Activated T-helper 9 cell treated with anti-CD3 and anti-CD28 coated beads, Interleukin-2, amount 50 U/mL, for 16 hours (primary cell): Measurements from ENCODE around the gene RAD50.
"Not testable (repeated sequence)": the region's sequence is repeated elsewhere in the genome, so short reads cannot be mapped to it uniquely, and the experiment has no call there.

Experiments
- DNase-seq: peaks from one replicate; pipeline ENCODE4 v3.0.0-alpha.2; 2020; ENCODE audit warnings: low read depth

Gene RAD50

GRCh38 chr5:132677191-132677590 lies 120.4 kb downstream of the RAD50 start:
- no peak for DNase-seq

- DNase-seq, result no peak
Observed at GRCh38 chr5:132677682-132678400, 121.1 kb downstream of the RAD50 start.

- DNase-seq, result no peak
Observed at GRCh38 chr5:132678735-132679134, 122.0 kb downstream of the RAD50 start.

- DNase-seq, result no peak
Observed at GRCh38 chr5:132679166-132679565, 122.4 kb downstream of the RAD50 start.

GRCh38 chr5:132679717-132680380 lies 123.1 kb downstream of the RAD50 start:
- DNase-seq, result no peak

GRCh38 chr5:132680780-132681475 lies 124.2 kb downstream of the RAD50 start:
- no peak for DNase-seq

- DNase-seq, result no peak
Observed at GRCh38 chr5:132681476-132681831, 124.7 kb downstream of the RAD50 start.

GRCh38 chr5:132681983-132682382 lies 125.2 kb downstream of the RAD50 start:
- no peak for DNase-seq

- DNase-seq, result no peak
Observed at GRCh38 chr5:132684491-132684890, 127.7 kb downstream of the RAD50 start.

GRCh38 chr5:132684922-132685720 lies 128.3 kb downstream of the RAD50 start:
- no peak for DNase-seq

- no peak for DNase-seq
Observed at GRCh38 chr5:132686193-132686592, 129.4 kb downstream of the RAD50 start.

GRCh38 chr5:132687995-132688394 lies 131.2 kb downstream of the RAD50 start:
- DNase-seq, result no peak

GRCh38 chr5:132688536-132689339 lies 132.0 kb downstream of the RAD50 start:
- no peak for DNase-seq

- DNase-seq, result no peak
Observed at GRCh38 chr5:132689513-132689912, 132.7 kb downstream of the RAD50 start.

GRCh38 chr5:132690156-132690555 lies 133.4 kb downstream of the RAD50 start:
- no peak for DNase-seq

- not testable (repeated sequence) for DNase-seq
Observed at GRCh38 chr5:132691755-132692631, 135.2 kb downstream of the RAD50 start.

GRCh38 chr5:132692632-132692967 lies 135.8 kb downstream of the RAD50 start:
- no peak for DNase-seq
